K562 (cell line): ENCODE data around the gene ZNF83. TPM values are rescaled to one million over a fixed set of nuclear protein-coding genes. Genes with fewer than 3 reads are reported as not detected.
A peak's percentile ranks its signal among the peaks of the same experiment; 100 is the strongest.

Experiments used
- ATAC-seq: fragments of 200-7000 bp; cut with Tn5 transposase; 3 replicates; pipeline ENCODE4 v1.9.1; 2020; ENCODE audit warnings: moderate library complexity
- Bru-seq: library from RNA; stranded (reverse); fragments of 400-500 nt; gene quantifications from one replicate; lab custom pipeline; 2021; lab: Mats Ljungman, UMichigan
- BruChase-seq, 2 experiments: library from RNA; stranded (reverse); fragments of 400-500 nt; gene quantifications; one replicate each; lab custom pipeline; 2021; lab: Mats Ljungman, UMichigan
- BruUV-seq: library from RNA; stranded (reverse); fragments of 400-500 nt; replicated peaks from 2 replicates; lab custom pipeline; 2021; lab: Mats Ljungman, UMichigan
- CTCF ChIA-PET: fragments of 300-600 bp; formaldehyde crosslinking; extraction: SDS; loops from one replicate; lab custom pipeline; 2021; ENCODE audit warnings: low intra/inter-chr PET ratio; lab: Yijun Ruan, JAX
- POLR2A ChIA-PET: fragments of 300-600, 350-650 bp; sonication (Branson Sonifier 250); formaldehyde crosslinking; extraction: SDS; loops from one replicate; lab custom pipeline; 2021; ENCODE audit warnings: antibody characterized with exemption, inconsistent platforms; lab: Yijun Ruan, JAX
- DNase-seq, 4 experiments: peaks; one replicate each; pipeline versions ENCODE4 v3.0.0 to v3.0.0-alpha.2; 2011 to 2018; ENCODE audit warnings: low spot score in 3 of 4, mixed read lengths in 3 of 4; ENCODE audit errors: extremely low read depth in 1 of 4
- FAIRE-seq: peaks from 2 replicates; lab custom pipeline; 2011; peaks lifted over from hg19 to GRCh38; lab: Jason Lieb, UNC
- H2AFZ ChIP-seq: 2 replicates; pipeline ENCODE4 v1.6.0; 2011; ENCODE audit warnings: low read depth, low read length, control low read depth, inconsistent platforms
- H3K27ac ChIP-seq: fragments of 200-600 bp; 3 replicates; pipeline ENCODE4 v1.8.0; 2011; ENCODE audit warnings: low read depth, mild to moderate bottlenecking, control low read depth, inconsistent platforms, low read length, moderate library complexity, mixed read lengths; ENCODE audit errors: extremely low read depth
- H3K27me3 ChIP-seq, 2 experiments: fragments of 300-600 bp in 1 of 2; 2 replicates in 1 of 2; 3 replicates in 1 of 2; pipeline versions ENCODE4 v1.6.0 to v1.8.0; 2011; ENCODE audit warnings: inconsistent platforms in 2 of 2, low read length in 2 of 2, mild to moderate bottlenecking in 1 of 2, mixed read lengths in 1 of 2, moderate library complexity in 1 of 2; ENCODE audit not compliant: control insufficient read depth in 2 of 2, insufficient read depth in 2 of 2
- H3K36me3 ChIP-seq: fragments of 300-600 bp; 3 replicates; pipeline ENCODE4 v1.8.0; 2011; ENCODE audit warnings: mild to moderate bottlenecking, low read length, inconsistent platforms; ENCODE audit not compliant: control insufficient read depth, insufficient read depth
- H3K4me1 ChIP-seq, 2 experiments: fragments of 200-600 bp in 1 of 2; replicated peaks in 1 of 2; 2 replicates in 1 of 2; 3 replicates in 1 of 2; pipeline versions ENCODE4 v1.5.1 to v1.8.0; 2011; ENCODE audit warnings: inconsistent platforms in 2 of 2, low read length in 2 of 2, mild to moderate bottlenecking in 1 of 2, mixed read lengths in 1 of 2, moderate library complexity in 1 of 2; ENCODE audit not compliant: control insufficient read depth in 2 of 2, insufficient read depth in 2 of 2
- H3K4me2 ChIP-seq: 2 replicates; pipeline ENCODE4 v1.6.1; 2011; ENCODE audit warnings: low read length, control low read depth, inconsistent platforms, mixed read lengths; ENCODE audit not compliant: insufficient read depth
- H3K4me3 ChIP-seq: fragments of 200-600 bp; sonication (generic), shearing (Covaris generic); 2 replicates; pipeline ENCODE4 v1.5.1; 2016; ENCODE audit warnings: control low read depth, inconsistent platforms
- H3K79me2 ChIP-seq: fragments of 200-600 bp; 3 replicates; pipeline ENCODE4 v1.8.0; 2011; ENCODE audit warnings: low read length, inconsistent platforms; ENCODE audit not compliant: control insufficient read depth, insufficient read depth
- H3K9ac ChIP-seq, 2 experiments: 2 replicates each; pipeline versions ENCODE4 v1.6.0 to v1.6.1; 2011; ENCODE audit warnings: low read depth in 2 of 2, low read length in 2 of 2, control low read depth in 1 of 2, inconsistent platforms in 1 of 2, mild to moderate bottlenecking in 1 of 2, mixed read lengths in 1 of 2; ENCODE audit not compliant: insufficient read depth in 1 of 2
- H3K9me1 ChIP-seq: one replicate; pipeline ENCODE4 v1.6.0; 2011; ENCODE audit warnings: inconsistent platforms, mild to moderate bottlenecking, low read length, moderate library complexity; ENCODE audit not compliant: control insufficient read depth, insufficient read depth
- H3K9me3 ChIP-seq: replicated peaks from 2 replicates; pipeline ENCODE4 v1.5.1; 2011; ENCODE audit warnings: low read depth, low read length, inconsistent platforms; ENCODE audit not compliant: control insufficient read depth, insufficient read depth
- H4K20me1 ChIP-seq: replicated peaks from 2 replicates; pipeline ENCODE4 v1.6.1; 2011; ENCODE audit warnings: low read length, inconsistent platforms, mixed read lengths; ENCODE audit not compliant: control insufficient read depth, insufficient read depth
- ATF1 ChIP-seq, 2 experiments: fragments of 450-650 bp in 1 of 2; IDR thresholded peaks; 2 replicates each; pipeline ENCODE4 v1.6.1; 2016; ENCODE audit warnings: missing compliant biosample characterization in 1 of 2, missing genetic modification characterization in 1 of 2
- CREBBP ChIP-seq: IDR thresholded peaks from one replicate; pipeline ENCODE4 v1.6.1; 2012; ENCODE audit warnings: low read depth, mild to moderate bottlenecking, control low read depth, inconsistent platforms, low read length
- CXXC5 ChIP-seq: fragments of 250-450 bp; sonication (Bioruptor Pico); IDR thresholded peaks from 2 replicates; pipeline ENCODE4 v1.8.0; 2022; ENCODE audit warnings: inconsistent platforms, mild to moderate bottlenecking, moderate library complexity
- HDAC1 ChIP-seq, 2 experiments: fragments of 450-650 bp; IDR thresholded peaks; 2 replicates each; pipeline ENCODE4 v1.6.1; 2016 to 2017; ENCODE audit warnings: inconsistent platforms in 1 of 2, mild to moderate bottlenecking in 1 of 2, moderate library complexity in 1 of 2
- HLTF ChIP-seq: fragments of 450-650 bp; IDR thresholded peaks from 2 replicates; pipeline ENCODE4 v1.6.1; 2016
- MEF2D ChIP-seq: conservative IDR thresholded peaks from 2 replicates; pipeline ENCODE4 v1.6.1; 2016; ENCODE audit warnings: low read depth, missing genetic modification characterization, missing compliant biosample characterization
- POLR3G ChIP-seq: IDR thresholded peaks from 2 replicates; pipeline ENCODE4 v1.6.1; 2011; ENCODE audit not compliant: insufficient read length, insufficient replicate concordance; ENCODE audit errors: extremely low read depth
- PURB ChIP-seq: sonication (generic); formaldehyde crosslinking; IDR thresholded peaks from 2 replicates; pipeline ENCODE4 v1.9.0; 2021; ENCODE audit warnings: low read depth, mild to moderate bottlenecking, missing genetic modification reagents
- SP2 ChIP-seq: IDR thresholded peaks from 2 replicates; pipeline ENCODE4 v1.6.1; 2011; ENCODE audit warnings: mild to moderate bottlenecking, low read depth, low read length, moderate library complexity; ENCODE audit not compliant: poor library complexity, severe bottlenecking; ENCODE audit errors: extremely low read depth
- TRIM28 ChIP-seq: fragments of 450-650 bp; IDR thresholded peaks from 2 replicates; pipeline ENCODE4 v1.6.1; 2017
- WGBS: fragments of 100-300 bp; shearing (Covaris generic); methylation state at CpG from one replicate; pipeline ENCODE4 v1.1.6; 2016; ENCODE audit warnings: low coverage, mixed read lengths; ENCODE audit not compliant: insufficient coverage; ENCODE audit errors: missing lambda C conversion rate; 5-methylcytosine and 5-hydroxymethylcytosine counted together
- in situ Hi-C: fragments of 300-500 bp; cut with MboI; formaldehyde crosslinking; loops from 4 replicates; pipeline ENCODE4 v1.15.0; 2018; ENCODE audit warnings: inconsistent platforms, mixed read lengths
- intact Hi-C: fragments of 100-400 bp; cut with micrococcal nuclease; formaldehyde crosslinking; loops from 2 replicates; pipeline ENCODE4 v1.14.2; 2022
- long read RNA-seq, 3 experiments: library from polyadenylated mRNA in 2 of 3; library from RNA in 1 of 3; unstranded in 2 of 3; stranded (forward) in 1 of 3; transcript quantifications; one replicate each; pipeline ENCODE4 v2.0.0, GENCODE V29; 2019 to 2022
- polyA minus RNA-seq, 3 experiments: library from RNA; depleted of rRNA, polyadenylated mRNA; stranded (reverse); fragments of >200 nt; gene quantifications; 2 replicates each; pipeline ENCODE4 v1.2.3, GENCODE V29; 2011
- polyA plus RNA-seq, 8 experiments: library from polyadenylated mRNA; depleted of rRNA in 4 of 8; stranded (reverse) in 5 of 8; unstranded in 3 of 8; fragments of >200 nt; fragmentation: Nextera tagmentation in 2 of 8; fragmentation: Illumina TruSeq in 1 of 8; extraction: Ambion mirVana in 2 of 8; extraction: Trizol in 1 of 8; gene quantifications; 2 replicates each; pipeline versions ENCODE4 v1.2.1 to v1.2.3, GENCODE V29; 2011 to 2014; ENCODE audit warnings: inconsistent platforms in 1 of 8, missing spikeins in 1 of 8
- total RNA-seq, 7 experiments: library from RNA; depleted of rRNA in 6 of 7; stranded (reverse); fragments of >200 nt in 6 of 7; fragmentation: Illumina TruSeq in 2 of 7; extraction: Trizol in 2 of 7; gene quantifications; 2 replicates each; pipeline versions ENCODE4 v1.2.1 to v1.2.3, GENCODE V29; 2011 to 2021; ENCODE audit warnings: low replicate concordance in 1 of 7
- TF ChIP-seq, protein P1 (sequence below): sonication (generic); formaldehyde crosslinking; IDR thresholded peaks from 2 replicates; pipeline ENCODE4 v1.8.0; 2022; ENCODE audit warnings: mild to moderate bottlenecking, missing genetic modification reagents
- TF ChIP-seq, protein P2 (sequence below): fragments of 450-650 bp; formaldehyde crosslinking; conservative IDR thresholded peaks from 2 replicates; pipeline ENCODE4 v1.4.0; 2022; ENCODE audit warnings: mild to moderate bottlenecking, missing genetic modification characterization
- TF ChIP-seq, protein P3 (sequence below): sonication (generic); formaldehyde crosslinking; IDR thresholded peaks from 2 replicates; pipeline ENCODE4 v1.9.0; 2022; ENCODE audit warnings: mild to moderate bottlenecking, missing genetic modification reagents

Gene ZNF83
- 132 and 250 TPM in 2 replicates for total RNA-seq (2011; cell fraction: chromatin; rRNA removed; ENCODE audit: low replicate concordance)
- 69.4 and 90.8 TPM in 2 replicates for total RNA-seq (2011; cell fraction: nucleolus; rRNA removed)
- 166 and 244 TPM in 2 replicates for total RNA-seq (2011; cell fraction: nucleoplasm; rRNA removed)
- total RNA-seq (2014; rRNA removed) (35.2 and 35.3 TPM in 2 replicates), total RNA-seq (2014; rRNA removed; fragmentation: Illumina TruSeq; extraction: Trizol) (70.0 and 80.3 TPM in 2 replicates), total RNA-seq (2015; rRNA removed; fragmentation: Illumina TruSeq; extraction: Trizol) (63.2 and 67.0 TPM in 2 replicates), total RNA-seq (2021) (37.9 and 38.2 TPM in 2 replicates), polyA plus RNA-seq (2011; rRNA removed) (74.3 and 82.6 TPM in 2 replicates), polyA plus RNA-seq (2014; fragmentation: Illumina TruSeq; extraction: Trizol) (47.8 and 54.1 TPM in 2 replicates), polyA plus RNA-seq (2014; fragmentation: Nextera tagmentation; extraction: Ambion mirVana) (10 to 100 TPM; 18.6 to 28.2 TPM), polyA plus RNA-seq (2014; rRNA removed) (49.9 and 51.9 TPM in 2 replicates), polyA minus RNA-seq (2011; rRNA and poly(A)+ RNA removed) (63.7 and 81.3 TPM in 2 replicates), Bru-seq, nascent RNA (percentile 81 among the genes with signal in this experiment), BruChase-seq, experiment 1, labeled RNA remaining after a 2-hour chase (percentile 80 among the genes with signal in this experiment), BruChase-seq, experiment 2, labeled RNA remaining after a 6-hour chase (percentile 80 among the genes with signal in this experiment)
- 12.3 and 38.2 TPM in 2 replicates for polyA plus RNA-seq (2011; cell fraction: cytosol; rRNA removed)
- 129 and 148 TPM in 2 replicates for polyA plus RNA-seq (2011; cell fraction: nucleus; rRNA removed)
- polyA plus RNA-seq (2012), result 27.7 and 49.9 TPM in 2 replicates
- 19.2 and 20.6 TPM in 2 replicates for polyA minus RNA-seq (2011; cell fraction: cytosol; rRNA and poly(A)+ RNA removed)
- polyA minus RNA-seq (2011; cell fraction: nucleus; rRNA and poly(A)+ RNA removed), result 43.5 and 79.2 TPM in 2 replicates
- long read RNA-seq, experiment 1, transcript ZNF83-214 (4 exons, 596 nt), result minor isoform, 6 of 78 reads
- long read RNA-seq, experiment 1, transcript ZNF83-202 (4 exons, 2,726 nt), result major isoform, 13 of 78 reads
- long read RNA-seq, experiment 1, partial matches to known transcripts, result 14 of 78 reads
- long read RNA-seq, experiment 1, other reads (novel, unspliced or antisense), result 41 of 78 reads
- long read RNA-seq, experiment 2, transcript ZNF83-202 (4 exons, 2,726 nt), result major isoform, 6 of 24 reads
- long read RNA-seq, experiment 2, partial matches to known transcripts, result 2 of 24 reads
- long read RNA-seq, experiment 2, other reads (novel, unspliced or antisense), result 15 of 24 reads
- long read RNA-seq, experiment 3, partial matches to known transcripts, result 1 of 13 reads
- long read RNA-seq, experiment 3, other reads (novel, unspliced or antisense), result 7 of 13 reads

DNA sequence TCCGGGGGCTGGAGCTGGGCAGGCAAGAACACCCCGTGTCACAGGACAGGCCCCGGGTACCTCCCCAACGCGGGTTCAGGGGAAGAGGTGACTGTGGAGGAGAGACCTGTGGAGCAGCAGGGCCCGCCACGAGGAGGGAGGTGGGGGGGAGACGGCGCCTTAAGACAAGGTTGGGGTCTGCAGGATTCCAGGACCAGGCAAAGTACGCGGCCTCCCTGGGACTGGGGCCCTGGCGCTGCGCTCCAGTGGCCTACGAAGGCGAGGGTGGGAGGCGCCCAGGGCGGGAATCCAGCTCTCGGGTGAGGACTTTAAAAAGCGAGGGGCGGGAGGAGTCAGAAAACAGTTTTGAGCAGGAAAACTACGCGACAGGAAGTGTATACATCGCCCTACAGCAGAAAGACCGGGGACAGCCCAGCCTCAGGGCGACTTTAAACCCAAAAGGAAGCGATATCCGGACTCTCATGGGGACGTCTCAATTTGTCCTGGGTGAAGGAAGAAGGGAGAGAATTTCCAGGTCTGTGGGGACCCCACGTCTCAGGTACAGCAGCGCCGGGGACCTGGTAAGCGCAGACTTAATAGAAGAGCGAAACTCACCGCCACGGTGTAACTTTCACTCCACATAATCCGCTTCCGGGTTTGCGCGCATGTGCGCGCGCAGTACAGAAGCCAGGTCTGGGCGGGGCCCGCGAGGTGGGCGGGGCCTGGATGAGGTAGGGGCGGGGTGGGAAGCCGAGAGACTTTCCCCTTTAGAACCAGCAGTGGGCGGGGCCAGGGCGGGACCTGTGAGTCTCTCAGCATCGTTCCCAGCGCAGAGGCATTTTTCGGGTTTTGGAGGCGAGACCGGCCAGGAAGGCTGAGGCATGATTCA lies at the start of gene ZNF83:
Gene ZNF83 (minus strand): TSS at position 638 of the 868 bp plus-strand sequence.
- BruUV-seq, result TSS peak; percentile 51
- Histone ChIP-seq H3K4me1 (peaks cover 5 to 18% of the 10 kb centered on the region in 2 experiments; a peak in 3 of 5 replicates), H3K4me3 (peak within 1 kb of the TSS; percentile 86), H3K4me2 (peak within 1 kb of the TSS; percentile 85), H3K27me3 (no peaks in the 10 kb centered on the region), H2AFZ (peak within 1 kb of the TSS; percentile 96), H3K9me3 (no peaks in the 10 kb centered on the region), H4K20me1 (no peaks in the 10 kb centered on the region), H3K9ac (peak within 1 kb of the TSS; percentile 97 to 99), H3K79me2 (peaks cover 14% of the 10 kb centered on the region), H3K27ac (peak within 1 kb of the TSS; percentile 99), H3K9me1 (no peaks in the 10 kb centered on the region), H3K36me3 (peaks cover 18% of the 10 kb centered on the region; the same call in 1 of the 3 replicates)
- FAIRE-seq (peak; percentile 88), DNase-seq (peak; percentile 97 to 98 (median 98)), ATAC-seq (peak; percentile 95)
- intact Hi-C loops (no loop called here), in situ Hi-C loops (no loop called here)
- POLR2A ChIA-PET, result interaction anchor here (0.6 to 0.9 kb wide), 5 partner anchors 11 to 749 kb away, joined by 3 read pairs; no protein-coding TSS in a partner anchor
- under 1% methylated on average over 43 of the region's 55 CpGs for WGBS
- CTCF ChIA-PET, result interaction anchor here (0.6 kb wide), 1 partner anchor 97 kb away, joined by 3 read pairs; no protein-coding TSS in a partner anchor
- TF ChIP-seq HLTF, result no peak
- TF ChIP-seq SP2, result no peak
- no peak for TF ChIP-seq CREBBP
- TF ChIP-seq POLR3G, result no peak
- TF ChIP-seq ATF1 (CRISPR knock-in tag; IDR thresholded peaks at IDR 0.05), result no peak
- TF ChIP-seq ATF1 (tag; IDR thresholded peaks at IDR 0.05), result no peak
- TF ChIP-seq, protein P1, sequence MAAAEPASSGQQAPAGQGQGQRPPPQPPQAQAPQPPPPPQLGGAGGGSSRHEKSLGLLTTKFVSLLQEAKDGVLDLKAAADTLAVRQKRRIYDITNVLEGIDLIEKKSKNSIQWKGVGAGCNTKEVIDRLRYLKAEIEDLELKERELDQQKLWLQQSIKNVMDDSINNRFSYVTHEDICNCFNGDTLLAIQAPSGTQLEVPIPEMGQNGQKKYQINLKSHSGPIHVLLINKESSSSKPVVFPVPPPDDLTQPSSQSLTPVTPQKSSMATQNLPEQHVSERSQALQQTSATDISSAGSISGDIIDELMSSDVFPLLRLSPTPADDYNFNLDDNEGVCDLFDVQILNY, result no peak
- TF ChIP-seq, protein P2, sequence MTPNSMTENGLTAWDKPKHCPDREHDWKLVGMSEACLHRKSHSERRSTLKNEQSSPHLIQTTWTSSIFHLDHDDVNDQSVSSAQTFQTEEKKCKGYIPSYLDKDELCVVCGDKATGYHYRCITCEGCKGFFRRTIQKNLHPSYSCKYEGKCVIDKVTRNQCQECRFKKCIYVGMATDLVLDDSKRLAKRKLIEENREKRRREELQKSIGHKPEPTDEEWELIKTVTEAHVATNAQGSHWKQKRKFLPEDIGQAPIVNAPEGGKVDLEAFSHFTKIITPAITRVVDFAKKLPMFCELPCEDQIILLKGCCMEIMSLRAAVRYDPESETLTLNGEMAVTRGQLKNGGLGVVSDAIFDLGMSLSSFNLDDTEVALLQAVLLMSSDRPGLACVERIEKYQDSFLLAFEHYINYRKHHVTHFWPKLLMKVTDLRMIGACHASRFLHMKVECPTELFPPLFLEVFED (CRISPR knock-in tag), result no peak
- no peak for TF ChIP-seq MEF2D (tag)
- TF ChIP-seq, protein P3, sequence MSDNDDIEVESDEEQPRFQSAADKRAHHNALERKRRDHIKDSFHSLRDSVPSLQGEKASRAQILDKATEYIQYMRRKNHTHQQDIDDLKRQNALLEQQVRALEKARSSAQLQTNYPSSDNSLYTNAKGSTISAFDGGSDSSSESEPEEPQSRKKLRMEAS (CRISPR knock-in tag), result peak; percentile 34; the same call in 1 of the 2 replicates
- 0 out of 4 replicates have a peak, but pooled peaks have one; percentile 33 to 58 for TF ChIP-seq HDAC1 (IDR thresholded peaks at IDR 0.05)
- TF ChIP-seq TRIM28, result 0 out of 2 replicates have a peak, but pooled peaks have one; percentile 26
- no peak for TF ChIP-seq PURB (CRISPR knock-in tag)
- TF ChIP-seq CXXC5 (CRISPR knock-in tag), result 0 out of 2 replicates have a peak, but pooled peaks have one; percentile 50
